SJSA1 (cell line): ENCODE measurements around the gene SYS1. TPM values are rescaled to one million over a fixed set of nuclear protein-coding genes. Genes with fewer than 3 reads are reported as not detected.
A peak's percentile ranks its signal among the peaks of the same experiment; 100 is the strongest.

ENCODE experiments used
- DNase-seq, 2 experiments: peaks; one replicate each; pipeline ENCODE4 v3.0.0-alpha.2; 2015 to 2020; ENCODE audit warnings: low spot score in 2 of 2, low read depth in 1 of 2
- H3K27ac ChIP-seq: fragments of 250-450 bp; sonication (Bioruptor Pico); 2 replicates; pipeline ENCODE4 v1.5.1; 2020; ENCODE audit warnings: mild to moderate bottlenecking, moderate library complexity
- H3K27me3 ChIP-seq: fragments of 250-450 bp; sonication (Bioruptor Pico); replicated peaks from 2 replicates; pipeline ENCODE4 v1.5.1; 2020; ENCODE audit warnings: mild to moderate bottlenecking, moderate library complexity
- H3K36me3 ChIP-seq: fragments of 250-450 bp; sonication (Bioruptor Pico); 2 replicates; pipeline ENCODE4 v1.5.1; 2020; ENCODE audit warnings: mild to moderate bottlenecking
- H3K4me1 ChIP-seq: fragments of 250-450 bp; sonication (Bioruptor Pico); replicated peaks from 2 replicates; pipeline ENCODE4 v1.6.1; 2021; ENCODE audit warnings: mild to moderate bottlenecking
- H3K4me3 ChIP-seq: fragments of 250-450 bp; sonication (Bioruptor Pico); 2 replicates; pipeline ENCODE4 v1.5.1; 2020; ENCODE audit warnings: mild to moderate bottlenecking
- H3K9me3 ChIP-seq: fragments of 250-450 bp; sonication (Bioruptor Pico); replicated peaks from 2 replicates; pipeline ENCODE4 v1.5.1; 2020; ENCODE audit warnings: mild to moderate bottlenecking
- total RNA-seq: library from RNA; depleted of rRNA; stranded (reverse); fragments of >200 nt; shearing (Covaris generic); gene quantifications from 2 replicates; pipeline ENCODE4 v1.2.3, GENCODE V29; 2014

The SYS1 gene
- total RNA-seq, 1 experiment from 2014 or later, result 7.3 TPM

- DNase-seq, result no peak
- H3K4me1 ChIP-seq, result peaks cover 5% of the 10 kb centered on the region
- no peak overlapping the region for H3K4me3 ChIP-seq
- no peaks in the 10 kb centered on the region for H3K27me3 ChIP-seq
- H3K27ac ChIP-seq, result no peak overlapping the region
- H3K36me3 ChIP-seq, result peaks cover 8% of the 10 kb centered on the region
- H3K9me3 ChIP-seq, result no peaks in the 10 kb centered on the region
Observed at GRCh38 chr20:45368221-45368980, 5.4 kb downstream of the SYS1 start.

GRCh38 chr20:45370571-45371160 lies 7.7 kb downstream of the SYS1 start:
- H3K27ac ChIP-seq, result no peak overlapping the region
- no peak for DNase-seq
- no peak overlapping the region for H3K4me3 ChIP-seq
- 0 out of 2 replicates have a peak, but pooled peaks cover 3% of the 10 kb centered on the region for H3K4me1 ChIP-seq
- no peaks in the 10 kb centered on the region for H3K27me3 ChIP-seq
- H3K36me3 ChIP-seq, result peaks cover 4% of the 10 kb centered on the region; the same call in 1 of the 2 replicates
- H3K9me3 ChIP-seq, result no peaks in the 10 kb centered on the region

- no peak overlapping the region for H3K4me3 ChIP-seq
- no peaks in the 10 kb centered on the region for H3K9me3 ChIP-seq
- 0 out of 2 replicates have a peak, but pooled peaks cover 3% of the 10 kb centered on the region for H3K4me1 ChIP-seq
- H3K27ac ChIP-seq, result no peak overlapping the region
- no peaks in the 10 kb centered on the region for H3K27me3 ChIP-seq
- peaks cover 4% of the 10 kb centered on the region; the same call in 1 of the 2 replicates for H3K36me3 ChIP-seq
- no peak for DNase-seq
Observed at GRCh38 chr20:45372241-45372640, 9.3 kb downstream of the SYS1 start.

- no peak overlapping the region for H3K27ac ChIP-seq
- no peak overlapping the region for H3K4me3 ChIP-seq
- H3K9me3 ChIP-seq, result no peaks in the 10 kb centered on the region
Observed at GRCh38 chr20:45372646-45373352, 9.8 kb downstream of the SYS1 start.

GRCh38 chr20:45373353-45374100 lies 10.6 kb downstream of the SYS1 start:
- H3K9me3 ChIP-seq, result no peaks in the 10 kb centered on the region
- no peak overlapping the region for H3K27ac ChIP-seq
- DNase-seq, result peak; percentile 48 to 79
- H3K36me3 ChIP-seq, result peaks cover under 1% of the 10 kb centered on the region; the same call in 1 of the 2 replicates
- 0 out of 2 replicates have a peak, but pooled peaks cover 3% of the 10 kb centered on the region for H3K4me1 ChIP-seq
- no peak overlapping the region for H3K4me3 ChIP-seq
- H3K27me3 ChIP-seq, result no peaks in the 10 kb centered on the region

More at GRCh38 chr20:45372646-45373352, 9.8 kb downstream of the SYS1 start:
- H3K27me3 ChIP-seq, result no peaks in the 10 kb centered on the region
- 0 out of 2 replicates have a peak, but pooled peaks cover 3% of the 10 kb centered on the region for H3K4me1 ChIP-seq
- no peak for DNase-seq
- peaks cover 4% of the 10 kb centered on the region; the same call in 1 of the 2 replicates for H3K36me3 ChIP-seq

GRCh38 chr20:45374101-45374467 lies 11.1 kb downstream of the SYS1 start:
- no peak overlapping the region for H3K4me3 ChIP-seq
- no peaks in the 10 kb centered on the region for H3K9me3 ChIP-seq
- no peak overlapping the region for H3K27ac ChIP-seq

GRCh38 chr20:45374966-45375365 lies 12.0 kb downstream of the SYS1 start:
- Histone ChIP-seq H3K4me3 (no peak overlapping the region), H3K4me1 (0 out of 2 replicates have a peak, but pooled peaks cover 3% of the 10 kb centered on the region), H3K27me3 (no peaks in the 10 kb centered on the region), H3K36me3 (no peaks in the 10 kb centered on the region), H3K27ac (no peak overlapping the region), H3K9me3 (no peaks in the 10 kb centered on the region)
- DNase-seq, result no peak

More at GRCh38 chr20:45374101-45374467, 11.1 kb downstream of the SYS1 start:
- Histone ChIP-seq H3K4me1 (0 out of 2 replicates have a peak, but pooled peaks cover 3% of the 10 kb centered on the region), H3K36me3 (no peaks in the 10 kb centered on the region; the same call in 1 of the 2 replicates), H3K27me3 (no peaks in the 10 kb centered on the region)
- no peak for DNase-seq

- Histone ChIP-seq H3K27me3 (no peaks in the 10 kb centered on the region), H3K27ac (no peak overlapping the region), H3K4me3 (no peak overlapping the region), H3K4me1 (0 out of 2 replicates have a peak, but pooled peaks cover 3% of the 10 kb centered on the region), H3K9me3 (no peaks in the 10 kb centered on the region), H3K36me3 (0 out of 2 replicates have a peak, but pooled peaks cover 2% of the 10 kb centered on the region)
- no peak for DNase-seq
Observed at GRCh38 chr20:45377269-45377668, 14.3 kb downstream of the SYS1 start.

- no peak within 1 kb of the TSS for H3K4me3 ChIP-seq
- DNase-seq, result no peak
- H3K27ac ChIP-seq, result no peak within 1 kb of the TSS
- H3K27me3 ChIP-seq, result no peaks in the 10 kb centered on the region
- H3K9me3 ChIP-seq, result no peaks in the 10 kb centered on the region
- 0 out of 2 replicates have a peak, but pooled peaks cover 3% of the 10 kb centered on the region for H3K36me3 ChIP-seq
- peaks cover 8% of the 10 kb centered on the region for H3K4me1 ChIP-seq
Observed at GRCh38 chr20:45378191-45378590, 15.2 kb downstream of the SYS1 start, which contains the start of gene TP53TG5. Gene TP53TG5 (minus strand): TSS chr20:45378325. CDS start chr20:45378236, 89 bp downstream.

- DNase-seq, result no peak
- Histone ChIP-seq H3K9me3 (no peaks in the 10 kb centered on the region), H3K36me3 (0 out of 2 replicates have a peak, but pooled peaks cover under 1% of the 10 kb centered on the region), H3K4me1 (peaks cover 8% of the 10 kb centered on the region), H3K27ac (no peak overlapping the region), H3K27me3 (no peaks in the 10 kb centered on the region), H3K4me3 (no peak overlapping the region)
Observed at GRCh38 chr20:45387274-45387673, 24.3 kb downstream of the SYS1 start.

GRCh38 chr20:45390931-45391330 lies 28.0 kb downstream of the SYS1 start:
- Histone ChIP-seq H3K27ac (no peak overlapping the region), H3K9me3 (no peaks in the 10 kb centered on the region), H3K4me1 (no peaks in the 10 kb centered on the region), H3K36me3 (no peaks in the 10 kb centered on the region), H3K27me3 (no peaks in the 10 kb centered on the region), H3K4me3 (no peak overlapping the region)
- no peak for DNase-seq

- Histone ChIP-seq H3K27ac (no peak overlapping the region), H3K4me3 (no peak overlapping the region), H3K27me3 (no peaks in the 10 kb centered on the region), H3K9me3 (no peaks in the 10 kb centered on the region), H3K4me1 (no peaks in the 10 kb centered on the region), H3K36me3 (no peaks in the 10 kb centered on the region)
- DNase-seq, result no peak
Observed at GRCh38 chr20:45391559-45391958, 28.6 kb downstream of the SYS1 start.

GRCh38 chr20:45392733-45393132 lies 29.8 kb downstream of the SYS1 start:
- H3K9me3 ChIP-seq, result no peaks in the 10 kb centered on the region
- no peaks in the 10 kb centered on the region for H3K4me1 ChIP-seq
- no peak overlapping the region for H3K27ac ChIP-seq
- no peak overlapping the region for H3K4me3 ChIP-seq
- no peak for DNase-seq
- H3K27me3 ChIP-seq, result no peaks in the 10 kb centered on the region
- H3K36me3 ChIP-seq, result no peaks in the 10 kb centered on the region
